HPDE6-E6E7 (cell line): ENCODE data around the gene TRIM49.
"Not testable (repeated sequence)": the region's sequence is repeated elsewhere in the genome, so short reads cannot be mapped to it uniquely, and the experiment has no call there.

Experiments
- DNase-seq: peaks from one replicate; pipeline ENCODE4 v3.0.0; 2011; ENCODE audit warnings: missing footprints; ENCODE audit errors: extremely low spot score

TRIM49 gene, protein sequence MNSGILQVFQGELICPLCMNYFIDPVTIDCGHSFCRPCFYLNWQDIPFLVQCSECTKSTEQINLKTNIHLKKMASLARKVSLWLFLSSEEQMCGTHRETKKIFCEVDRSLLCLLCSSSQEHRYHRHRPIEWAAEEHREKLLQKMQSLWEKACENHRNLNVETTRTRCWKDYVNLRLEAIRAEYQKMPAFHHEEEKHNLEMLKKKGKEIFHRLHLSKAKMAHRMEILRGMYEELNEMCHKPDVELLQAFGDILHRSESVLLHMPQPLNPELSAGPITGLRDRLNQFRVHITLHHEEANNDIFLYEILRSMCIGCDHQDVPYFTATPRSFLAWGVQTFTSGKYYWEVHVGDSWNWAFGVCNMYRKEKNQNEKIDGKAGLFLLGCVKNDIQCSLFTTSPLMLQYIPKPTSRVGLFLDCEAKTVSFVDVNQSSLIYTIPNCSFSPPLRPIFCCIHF

DNA sequence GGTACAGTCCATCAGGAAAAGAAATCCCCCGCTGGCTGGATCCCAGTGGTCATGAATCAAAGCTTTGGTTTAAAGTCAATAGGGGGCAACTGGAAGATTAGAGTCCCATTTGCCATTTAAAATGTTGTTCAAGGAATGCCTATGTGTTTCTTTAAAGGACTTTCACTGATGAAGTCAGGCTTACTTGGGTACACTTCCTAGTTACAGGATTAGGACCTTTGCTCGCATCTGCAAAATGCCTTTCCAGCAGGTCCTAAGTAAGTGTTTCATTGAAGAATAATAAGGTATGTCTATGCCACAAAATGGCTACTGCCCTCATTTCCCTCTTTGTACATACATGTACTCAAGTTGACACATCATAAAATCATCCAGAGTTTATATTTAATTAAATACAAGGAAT is at the start of gene TRIM49:
TRIM49 (minus strand) TSS at position 101 of the 400 bp plus-strand sequence. CDS start 4,106 bp downstream, outside the sequence.
- DNase-seq = not testable (repeated sequence)

DNA sequence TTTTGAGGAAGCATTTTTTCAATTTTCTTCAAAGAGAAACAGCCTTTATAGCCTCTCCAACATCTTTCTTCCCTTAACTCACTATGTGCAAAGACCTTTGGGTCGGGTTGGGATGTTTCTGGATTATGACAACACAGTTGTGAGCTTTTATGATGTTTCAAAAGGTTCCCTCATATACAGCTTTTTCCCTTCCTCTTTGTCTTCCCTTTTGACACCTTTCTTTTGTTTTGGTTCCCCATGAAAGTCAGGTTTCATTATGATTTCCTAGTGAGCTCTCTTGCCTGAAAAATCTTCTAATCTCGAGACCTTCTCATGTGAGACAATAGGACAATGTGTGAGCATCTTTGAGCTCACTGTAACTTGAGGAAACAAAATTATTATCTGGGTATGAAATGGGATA is 18.3 kb upstream of the TRIM49 start:
- not testable (repeated sequence) for DNase-seq

DNA sequence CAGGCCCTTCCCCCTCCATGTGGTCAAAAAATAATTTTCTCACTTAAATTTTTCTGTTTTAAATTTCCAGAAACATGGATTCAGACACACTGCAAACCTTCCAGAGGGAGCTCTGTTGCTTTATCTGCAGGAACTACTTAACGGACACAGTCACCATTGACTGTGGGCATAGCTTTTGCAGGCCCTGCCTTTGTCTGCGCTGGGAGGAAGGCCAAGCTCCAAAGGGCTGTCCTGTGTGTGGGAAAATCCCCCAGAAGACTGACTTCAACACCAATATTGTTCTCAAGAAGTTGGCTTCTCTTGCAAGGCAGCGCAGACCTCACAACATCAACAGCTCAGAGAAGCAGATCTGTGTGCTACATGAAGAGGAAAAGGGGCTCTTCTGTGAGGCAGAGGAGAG is 11.6 kb upstream of the TRIM49 start:
- DNase-seq = not testable (repeated sequence)

DNA sequence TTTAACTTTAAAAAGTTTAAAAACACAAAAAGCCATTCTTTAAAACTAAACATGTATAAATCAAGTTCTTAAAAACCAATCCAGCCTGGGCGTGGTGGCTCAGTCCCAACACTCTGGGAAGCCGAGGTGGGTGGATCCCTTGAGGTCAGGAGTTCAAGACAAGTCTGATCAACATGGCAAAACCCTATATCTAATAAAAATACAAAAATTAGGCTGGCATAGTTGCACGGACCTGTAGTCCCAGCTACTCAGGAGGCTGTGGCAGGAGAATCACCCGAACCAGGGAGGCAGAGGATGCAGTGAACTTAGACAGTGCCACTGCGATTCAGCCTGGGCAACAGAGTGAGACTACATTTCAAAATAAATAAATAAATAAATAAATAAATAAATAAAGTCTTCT is 5.2 kb upstream of the TRIM49 start:
- not testable (repeated sequence) for DNase-seq

DNA sequence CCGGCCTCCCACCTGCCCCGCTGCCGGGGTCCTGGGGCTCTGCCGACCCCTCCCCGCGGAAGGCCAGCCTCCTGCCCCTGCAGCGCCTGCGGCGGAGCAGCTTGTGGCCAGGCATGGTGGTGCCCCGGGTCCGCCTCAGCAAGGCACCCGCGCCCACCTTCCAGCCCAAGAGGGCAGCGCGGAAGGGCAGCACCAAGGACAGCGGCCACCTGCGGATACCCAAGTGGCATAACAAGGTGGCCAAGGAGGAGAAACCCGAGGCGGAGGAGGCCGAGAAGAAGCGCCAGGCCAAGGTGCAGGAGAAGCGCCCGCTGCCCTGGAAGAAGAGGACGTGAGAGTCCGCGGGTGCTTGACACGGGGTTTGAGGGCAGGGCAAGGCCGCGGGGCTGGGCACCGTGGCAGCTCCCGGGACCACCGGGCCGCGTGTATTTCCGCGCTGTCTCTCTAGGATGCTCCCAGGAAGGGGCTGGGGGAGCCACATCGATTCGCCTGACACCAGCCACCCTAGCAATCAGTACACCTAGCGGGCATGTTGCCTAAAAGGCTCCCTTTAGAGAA is 20.8 kb downstream of the TRIM49 start:
- DNase-seq = not testable (repeated sequence)

DNA sequence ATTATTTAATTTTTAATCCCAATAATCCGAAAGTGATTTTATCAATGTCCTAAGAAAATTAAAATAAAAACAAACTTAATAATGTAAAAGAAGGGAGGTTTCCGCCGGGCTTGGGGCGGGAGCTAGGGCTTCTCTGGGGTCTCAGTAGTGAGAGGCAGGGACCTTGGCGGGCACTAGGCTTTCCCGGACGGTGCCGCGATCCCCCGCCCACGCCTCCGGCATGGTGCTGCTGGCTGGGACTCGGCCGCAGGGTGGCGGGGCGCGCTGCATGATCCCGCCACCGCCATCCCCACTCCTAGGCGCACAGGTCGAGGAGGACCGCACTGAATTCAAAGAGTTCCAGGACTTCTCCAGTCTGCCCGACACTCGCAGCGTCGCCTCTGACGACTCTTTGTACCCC is 22.6 kb downstream of the TRIM49 start:
- not testable (repeated sequence) for DNase-seq

DNA sequence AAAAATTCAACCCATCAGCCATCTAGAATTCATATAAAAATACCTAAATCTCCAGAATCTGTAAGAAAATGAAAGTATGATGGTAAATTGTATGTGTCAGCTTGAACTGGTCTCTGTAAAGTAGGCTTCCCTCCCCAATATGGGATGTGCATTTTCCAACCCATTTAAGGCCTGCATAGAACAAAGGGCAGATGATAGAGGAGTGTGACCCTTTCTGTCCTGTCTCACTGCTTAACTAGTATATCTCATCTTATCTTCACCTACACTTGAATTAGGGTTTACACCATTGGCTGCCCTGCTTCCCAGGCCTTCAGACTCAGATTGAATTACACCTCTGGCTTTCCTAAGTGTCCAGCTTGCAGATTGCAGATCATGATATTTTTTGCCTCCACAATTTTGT is 57.6 kb downstream of the TRIM49 start:
- DNase-seq = not testable (repeated sequence)
